Measurements from ENCODE around the gene FAM184A. TPM values are rescaled to one million over a fixed set of nuclear protein-coding genes. Genes with fewer than 3 reads are reported as not detected.
A peak's percentile ranks its signal among the peaks of the same experiment; 100 is the strongest.

The FAM184A gene
- total and polyA plus RNA-seq, 8 donors, result 13.3 to 120 (median 88.2) TPM

GRCh38 chr6:119037264-119037663, 41.2 kb downstream of the FAM184A start:
- H3K36me3 ChIP-seq, result no peaks in the 10 kb centered on the region
- intact Hi-C loops (cut with DNase I), result no loop called here

GRCh38 chr6:119036081-119036480, 42.4 kb downstream of the FAM184A start:
- Histone ChIP-seq H3K9me3 (no peaks in the 10 kb centered on the region), H3K4me1 (peaks cover 0 to under 1% of the 10 kb centered on the region in 2 donors), H3K4me3 (no peak overlapping the region), H3K27me3 (no peaks in the 10 kb centered on the region), H3K36me3 (no peaks in the 10 kb centered on the region), H3K27ac (no peak overlapping the region)
- intact Hi-C loops (cut with DNase I), result no loop called here
- DNase-seq, result peak in 2 of 4 donors; percentile 16 to 25
- TF ChIP-seq CTCF (IDR thresholded peaks at IDR 0.05), result no peak
- no peak for ATAC-seq

More at GRCh38 chr6:119037264-119037663, 41.2 kb downstream of the FAM184A start:
- Histone ChIP-seq H3K27ac (no peak overlapping the region), H3K4me1 (peaks cover 0 to 4% of the 10 kb centered on the region in 2 donors), H3K4me3 (no peak overlapping the region), H3K27me3 (no peaks in the 10 kb centered on the region), H3K9me3 (no peaks in the 10 kb centered on the region)
- ATAC-seq, result no peak
- TF ChIP-seq CTCF (IDR thresholded peaks at IDR 0.05), result no peak
- no peak for DNase-seq

GRCh38 chr6:119035459-119035858, 43.0 kb downstream of the FAM184A start:
- Histone ChIP-seq H3K4me1 (no peaks in the 10 kb centered on the region), H3K36me3 (no peaks in the 10 kb centered on the region), H3K4me3 (no peak overlapping the region), H3K9me3 (no peaks in the 10 kb centered on the region), H3K27me3 (no peaks in the 10 kb centered on the region), H3K27ac (no peak overlapping the region)
- no peak for TF ChIP-seq CTCF (IDR thresholded peaks at IDR 0.05)
- intact Hi-C loops (cut with DNase I), result no loop called here
- DNase-seq (no peak), ATAC-seq (no peak)

- Histone ChIP-seq H3K4me1 (no peaks in the 10 kb centered on the region), H3K27me3 (no peaks in the 10 kb centered on the region), H3K4me3 (no peak overlapping the region), H3K9me3 (no peaks in the 10 kb centered on the region), H3K36me3 (no peaks in the 10 kb centered on the region), H3K27ac (no peak overlapping the region)
- no peak for TF ChIP-seq CTCF (IDR thresholded peaks at IDR 0.05)
- ATAC-seq (peak; percentile 64), DNase-seq (peak in 1 of 4 donors; percentile 49)
- intact Hi-C loops (cut with DNase I), result no loop called here
These were observed 43.5 kb downstream of the FAM184A start for GRCh38 chr6:119034827-119035458.

GRCh38 chr6:119032428-119032827, 46.0 kb downstream of the FAM184A start:
- Histone ChIP-seq H3K4me1 (no peaks in the 10 kb centered on the region), H3K27ac (no peak overlapping the region), H3K27me3 (no peaks in the 10 kb centered on the region), H3K4me3 (no peak overlapping the region), H3K9me3 (no peaks in the 10 kb centered on the region), H3K36me3 (no peaks in the 10 kb centered on the region)
- TF ChIP-seq CTCF (IDR thresholded peaks at IDR 0.05), result no peak
- ATAC-seq (no peak), DNase-seq (no peak)
- intact Hi-C loops (cut with DNase I), result no loop called here
